H9 (cell line): ENCODE measurements around the gene ZDHHC1. TPM values are rescaled to one million over a fixed set of nuclear protein-coding genes. Genes with fewer than 3 reads are reported as not detected.

ENCODE experiments used
- DNase-seq: peaks from one replicate; pipeline ENCODE4 v3.0.0-alpha.2; 2017
- H2AFZ ChIP-seq: one replicate; pipeline ENCODE4 v1.6.1; 2013; ENCODE audit warnings: mild to moderate bottlenecking, low read length, control low read depth, moderate library complexity
- H2AK5ac ChIP-seq: 2 replicates; pipeline ENCODE4 v1.6.1; 2013; ENCODE audit warnings: low read length, control low read depth, mixed read lengths; ENCODE audit not compliant: insufficient read length
- H2BK120ac ChIP-seq: one replicate; pipeline ENCODE4 v1.6.1; 2013; ENCODE audit warnings: low read depth, mild to moderate bottlenecking, low read length, control low read depth, inconsistent platforms; ENCODE audit not compliant: poor library complexity, severe bottlenecking
- H2BK12ac ChIP-seq: 2 replicates; pipeline ENCODE4 v1.6.1; 2013; ENCODE audit warnings: low read length, control low read depth, mixed read lengths, low read depth; ENCODE audit not compliant: insufficient read length
- H2BK15ac ChIP-seq: 2 replicates; pipeline ENCODE4 v1.6.1; 2013; ENCODE audit warnings: low read depth, low read length, control low read depth
- H2BK20ac ChIP-seq: one replicate; pipeline ENCODE4 v1.6.1; 2013; ENCODE audit warnings: low read depth, mild to moderate bottlenecking, low read length, control low read depth, inconsistent platforms; ENCODE audit not compliant: poor library complexity, severe bottlenecking
- H2BK5ac ChIP-seq: 2 replicates; pipeline ENCODE4 v1.6.1; 2013; ENCODE audit warnings: low read length, control low read depth, mixed read lengths; ENCODE audit not compliant: insufficient read length
- H3K14ac ChIP-seq: 2 replicates; pipeline ENCODE4 v1.6.1; 2013; ENCODE audit warnings: low read length, control low read depth; ENCODE audit not compliant: insufficient read depth
- H3K18ac ChIP-seq: 2 replicates; pipeline ENCODE4 v1.6.1; 2013; ENCODE audit warnings: low read depth, mild to moderate bottlenecking, mixed read lengths, low read length, control low read depth; ENCODE audit not compliant: insufficient read length
- H3K23ac ChIP-seq: 2 replicates; pipeline ENCODE4 v1.6.1; 2013; ENCODE audit warnings: low read length, control low read depth, mixed read lengths, low read depth; ENCODE audit not compliant: insufficient read length
- H3K23me2 ChIP-seq: 2 replicates; pipeline ENCODE4 v1.6.1; 2013; ENCODE audit warnings: low read depth, mild to moderate bottlenecking, mixed read lengths, low read length, control low read depth; ENCODE audit not compliant: insufficient read length, poor library complexity, severe bottlenecking
- H3K27ac ChIP-seq: 2 replicates; pipeline ENCODE4 v1.5.1; 2013; ENCODE audit warnings: low read length, control low read depth, mixed read lengths, low read depth; ENCODE audit not compliant: insufficient read length
- H3K27me3 ChIP-seq: 2 replicates; pipeline ENCODE4 v1.6.1; 2013; ENCODE audit warnings: low read length, control low read depth, inconsistent platforms; ENCODE audit not compliant: insufficient read depth
- H3K4ac ChIP-seq: 2 replicates; pipeline ENCODE4 v1.6.1; 2013; ENCODE audit warnings: low read depth, mild to moderate bottlenecking, control low read depth, inconsistent platforms, low read length, moderate library complexity
- H3K4me1 ChIP-seq: 2 replicates; pipeline ENCODE4 v1.6.1; 2013; ENCODE audit warnings: low read length, control low read depth, inconsistent platforms; ENCODE audit not compliant: insufficient read depth
- H3K4me2 ChIP-seq: 2 replicates; pipeline ENCODE4 v1.6.1; 2013; ENCODE audit warnings: low read length, control low read depth, mixed read lengths; ENCODE audit not compliant: insufficient read length, insufficient read depth
- H3K56ac ChIP-seq: 2 replicates; pipeline ENCODE4 v1.6.1; 2013; ENCODE audit warnings: low read depth, mild to moderate bottlenecking, mixed read lengths, low read length, control low read depth; ENCODE audit not compliant: insufficient read length
- H3K79me1 ChIP-seq: 2 replicates; pipeline ENCODE4 v1.6.1; 2013; ENCODE audit warnings: low read depth, mild to moderate bottlenecking, moderate library complexity, low read length, control low read depth, inconsistent platforms; ENCODE audit not compliant: insufficient read depth, poor library complexity, severe bottlenecking
- H3K79me2 ChIP-seq: 2 replicates; pipeline ENCODE4 v1.6.1; 2013; ENCODE audit warnings: low read length, control low read depth, inconsistent platforms; ENCODE audit not compliant: insufficient read depth
- H3K9ac ChIP-seq: 2 replicates; pipeline ENCODE4 v1.6.1; 2013; ENCODE audit warnings: low read length, control low read depth, mixed read lengths; ENCODE audit not compliant: insufficient read length; ENCODE audit errors: extremely low read depth
- H3K9me3 ChIP-seq: one replicate; pipeline ENCODE4 v1.6.1; 2013; ENCODE audit warnings: low read depth, low read length, inconsistent platforms; ENCODE audit not compliant: control insufficient read depth
- H3T11ph ChIP-seq: one replicate; pipeline ENCODE4 v1.6.1; 2013; ENCODE audit warnings: mild to moderate bottlenecking, low read length, control low read depth, inconsistent platforms
- H4K20me1 ChIP-seq: one replicate; pipeline ENCODE4 v1.6.1; 2013; ENCODE audit not compliant: control insufficient read depth, insufficient read length, insufficient read depth
- H4K5ac ChIP-seq: 2 replicates; pipeline ENCODE4 v1.6.1; 2013; ENCODE audit warnings: low read depth, mild to moderate bottlenecking, mixed read lengths, low read length, control low read depth; ENCODE audit not compliant: insufficient read length
- H4K8ac ChIP-seq: replicated peaks from 2 replicates; pipeline ENCODE4 v1.6.1; 2013; ENCODE audit warnings: low read length, control low read depth, mixed read lengths, low read depth; ENCODE audit not compliant: insufficient read length
- H4K91ac ChIP-seq: 2 replicates; pipeline ENCODE4 v1.6.1; 2013; ENCODE audit warnings: low read depth, mild to moderate bottlenecking, moderate library complexity, mixed read lengths, low read length, control low read depth; ENCODE audit not compliant: insufficient read length
- H3K27ac Mint-ChIP-seq, 3 experiments: 2 replicates in 2 of 3; 3 replicates in 1 of 3; pipeline ENCODE4 v1.8.0; 2020 to 2021; ENCODE audit warnings: mixed read lengths in 3 of 3, mild to moderate bottlenecking in 1 of 3, moderate library complexity in 1 of 3
- H3K27me3 Mint-ChIP-seq: 2 replicates; pipeline ENCODE4 v1.8.0; 2021; ENCODE audit warnings: low read depth, mild to moderate bottlenecking, moderate library complexity, mixed read lengths
- H3K36me3 Mint-ChIP-seq, 3 experiments: 2 replicates in 2 of 3; 3 replicates in 1 of 3; pipeline ENCODE4 v1.8.0; 2020 to 2021; ENCODE audit warnings: low read depth in 3 of 3, mixed read lengths in 3 of 3; ENCODE audit not compliant: insufficient read depth in 1 of 3
- H3K4me1 Mint-ChIP-seq, 2 experiments: 2 replicates each; pipeline ENCODE4 v1.8.0; 2020; ENCODE audit warnings: mixed read lengths in 2 of 2
- H3K4me3 Mint-ChIP-seq, 2 experiments: 2 replicates in 1 of 2; 3 replicates in 1 of 2; pipeline ENCODE4 v1.8.0; 2020 to 2021; ENCODE audit warnings: mild to moderate bottlenecking in 2 of 2, mixed read lengths in 2 of 2, moderate library complexity in 1 of 2
- H3K9me3 Mint-ChIP-seq, 2 experiments: 2 replicates in 1 of 2; 3 replicates in 1 of 2; pipeline ENCODE4 v1.8.0; 2020; ENCODE audit warnings: mild to moderate bottlenecking in 2 of 2, mixed read lengths in 2 of 2, moderate library complexity in 1 of 2
- total RNA-seq: library from RNA; stranded (reverse); gene quantifications from 2 replicates; pipeline ENCODE4 v1.2.1, GENCODE V29; 2021
- TF ChIP-seq, protein P1 (sequence below): fragments of 200-600 bp; sonication (generic); conservative IDR thresholded peaks from 3 replicates; pipeline ENCODE4 v1.8.0; 2021; ENCODE audit warnings: antibody characterized with exemption, mild to moderate bottlenecking

Gene ZDHHC1
- total RNA-seq, 1 experiment from 2014 or later, result 3.7 TPM

DNA sequence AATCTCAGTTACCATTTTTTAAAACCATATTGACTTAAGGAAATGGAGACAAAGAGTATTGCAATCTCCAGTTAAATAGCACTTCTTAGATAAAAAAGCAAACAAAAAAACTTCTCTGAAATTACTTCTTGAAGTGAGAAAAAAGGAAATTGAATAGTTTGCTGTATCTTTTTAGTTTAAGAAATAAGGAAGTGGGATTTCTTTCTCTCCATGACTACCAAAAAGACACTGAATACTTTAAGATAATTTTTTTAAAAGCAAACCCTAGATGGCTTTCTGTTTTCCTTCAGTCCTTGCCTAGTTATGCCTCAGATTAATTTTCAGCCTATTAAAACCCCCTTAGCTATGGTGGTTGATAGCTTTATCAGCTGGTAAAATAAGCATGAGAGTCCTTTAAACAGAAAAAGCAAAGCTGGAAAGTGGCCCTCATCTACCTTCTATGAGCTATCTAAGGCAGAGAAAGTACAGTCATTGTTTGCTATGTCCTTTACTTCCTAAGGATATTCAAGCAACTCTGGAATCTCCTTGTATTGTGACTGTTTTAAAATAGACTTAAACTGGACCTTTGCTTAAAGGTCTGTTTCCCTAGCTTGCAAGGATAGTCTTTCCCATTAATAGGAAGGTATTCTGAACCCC lies 51.6 kb downstream of the ZDHHC1 start:
- no peak overlapping the region for H4K91ac ChIP-seq
- H3K18ac ChIP-seq, result no peak overlapping the region
- H3K14ac ChIP-seq, result no peak overlapping the region
- H3K23ac ChIP-seq, result no peak overlapping the region
- Mint-ChIP-seq H3K27ac (no peak overlapping the region), H3K27me3 (peaks cover 48% of the 10 kb centered on the region), H3K9me3 (no peaks in the 10 kb centered on the region), H3K4me3 (no peak overlapping the region), H3K36me3 (no peaks in the 10 kb centered on the region), H3K4me1 (peaks cover 0 to 2% of the 10 kb centered on the region in 2 experiments; a peak in 2 of 4 replicates)
- H3K9me3 ChIP-seq, result no peaks in the 10 kb centered on the region
- no peak overlapping the region for H2BK12ac ChIP-seq
- no peak for DNase-seq
- H4K8ac ChIP-seq, result no peak overlapping the region
- no peak overlapping the region for H3K9ac ChIP-seq
- no peak overlapping the region for H3K27ac ChIP-seq
- H2AK5ac ChIP-seq, result no peak overlapping the region
- H3K4me2 ChIP-seq, result no peak overlapping the region
- no peak overlapping the region for H2BK5ac ChIP-seq
- no peak overlapping the region for H2BK120ac ChIP-seq
- no peaks in the 10 kb centered on the region for H3K4me1 ChIP-seq
- H4K20me1 ChIP-seq, result no peaks in the 10 kb centered on the region
- H3K56ac ChIP-seq, result no peak overlapping the region
- H3K27me3 ChIP-seq, result no peaks in the 10 kb centered on the region
- H3T11ph ChIP-seq, result no peak overlapping the region
- no peak overlapping the region for H2AFZ ChIP-seq
- TF ChIP-seq, protein P1, sequence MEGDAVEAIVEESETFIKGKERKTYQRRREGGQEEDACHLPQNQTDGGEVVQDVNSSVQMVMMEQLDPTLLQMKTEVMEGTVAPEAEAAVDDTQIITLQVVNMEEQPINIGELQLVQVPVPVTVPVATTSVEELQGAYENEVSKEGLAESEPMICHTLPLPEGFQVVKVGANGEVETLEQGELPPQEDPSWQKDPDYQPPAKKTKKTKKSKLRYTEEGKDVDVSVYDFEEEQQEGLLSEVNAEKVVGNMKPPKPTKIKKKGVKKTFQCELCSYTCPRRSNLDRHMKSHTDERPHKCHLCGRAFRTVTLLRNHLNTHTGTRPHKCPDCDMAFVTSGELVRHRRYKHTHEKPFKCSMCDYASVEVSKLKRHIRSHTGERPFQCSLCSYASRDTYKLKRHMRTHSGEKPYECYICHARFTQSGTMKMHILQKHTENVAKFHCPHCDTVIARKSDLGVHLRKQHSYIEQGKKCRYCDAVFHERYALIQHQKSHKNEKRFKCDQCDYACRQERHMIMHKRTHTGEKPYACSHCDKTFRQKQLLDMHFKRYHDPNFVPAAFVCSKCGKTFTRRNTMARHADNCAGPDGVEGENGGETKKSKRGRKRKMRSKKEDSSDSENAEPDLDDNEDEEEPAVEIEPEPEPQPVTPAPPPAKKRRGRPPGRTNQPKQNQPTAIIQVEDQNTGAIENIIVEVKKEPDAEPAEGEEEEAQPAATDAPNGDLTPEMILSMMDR, result no peak
- no peak overlapping the region for H3K4ac ChIP-seq
- H2BK20ac ChIP-seq, result no peak overlapping the region
- no peak overlapping the region for H4K5ac ChIP-seq
- no peaks in the 10 kb centered on the region for H3K79me1 ChIP-seq
- no peaks in the 10 kb centered on the region for H3K23me2 ChIP-seq
- H2BK15ac ChIP-seq, result no peak overlapping the region
- H3K79me2 ChIP-seq, result no peaks in the 10 kb centered on the region
